ENCODE data around the gene GSK3B. TPM values are rescaled to one million over a fixed set of nuclear protein-coding genes. Genes with fewer than 3 reads are reported as not detected.

The GSK3B gene
- total RNA-seq, 1 experiment from 2014 or later: 50.0 TPM

GRCh38 chr3:120057626-120058025, 36.6 kb downstream of the GSK3B start:
- TF ChIP-seq CBX3 (IDR thresholded peaks at IDR 0.05; ENCODE audit: low read depth) (no peak), ELF1 (IDR thresholded peaks at IDR 0.05; ENCODE audit: borderline replicate concordance, low read depth) (no peak), MAX (IDR thresholded peaks at IDR 0.05) (no peak), POLR2AphosphoS5 (IDR thresholded peaks at IDR 0.05; ENCODE audit: low read depth, low read length) (no peak), ZBTB33 (IDR thresholded peaks at IDR 0.05; ENCODE audit: extremely low read depth, insufficient replicate concordance, low read length) (no peak), EZH2phosphoT487 (IDR thresholded peaks at IDR 0.05; ENCODE audit: borderline replicate concordance) (no peak), SRF (IDR thresholded peaks at IDR 0.05; ENCODE audit: low read depth) (no peak), CEBPB (IDR thresholded peaks at IDR 0.05; ENCODE audit: low read depth) (no peak), EZH2 (IDR thresholded peaks at IDR 0.05) (no peak), JUND (IDR thresholded peaks at IDR 0.05) (no peak), POLR2A (IDR thresholded peaks at IDR 0.05; ENCODE audit: borderline replicate concordance, extremely low read depth, insufficient read depth, insufficient read length) (no peak), SIN3A (IDR thresholded peaks at IDR 0.05; ENCODE audit: low read depth) (no peak), FOSL1 (IDR thresholded peaks at IDR 0.05; ENCODE audit: low read depth) (no peak), RAD21 (IDR thresholded peaks at IDR 0.05; ENCODE audit: low read depth) (no peak), YY1 (IDR thresholded peaks at IDR 0.05; ENCODE audit: extremely low read depth, insufficient replicate concordance, low read depth, low read length) (no peak), ZNF274 (IDR thresholded peaks at IDR 0.05; ENCODE audit: low read depth, low read length) (no peak), ATF3 (IDR thresholded peaks at IDR 0.05) (no peak), ZFX (IDR thresholded peaks at IDR 0.05) (no peak)
- no peak overlapping the region for H3K9ac ChIP-seq (ENCODE audit: low read length)
- intact Hi-C loops (cut with micrococcal nuclease): no loop called here
- no peaks in the 10 kb centered on the region for H3K9me2 ChIP-seq (ENCODE audit: insufficient read depth)
- no peak overlapping the region for H3K27ac ChIP-seq (ENCODE audit: low read depth, low read length)
- ChIA-PET CTCF (no interaction called here), POLR2A (no interaction called here), RAD21 (ENCODE audit: low non-redundant PET in 1 of 2, low total read pairs in 2 of 2, uncharacterized antibody in 2 of 2, unreplicated experiment in 2 of 2) (no interaction called here)
- no peaks in the 10 kb centered on the region for H3K27me3 ChIP-seq (ENCODE audit: insufficient read depth, low read length)
- no peak overlapping the region for H2AFZ ChIP-seq (ENCODE audit: low read depth, low read length, poor library complexity, severe bottlenecking)
- H3K36me3 ChIP-seq (ENCODE audit: control insufficient read depth in 1 of 2, insufficient read depth in 2 of 2, low read length in 2 of 2): no peaks in the 10 kb centered on the region
- peaks cover 98% of the 10 kb centered on the region for H3K79me2 ChIP-seq (ENCODE audit: insufficient read depth, low read length)
- H3K4me2 ChIP-seq (ENCODE audit: low read length): no peak overlapping the region
- no peaks in the 10 kb centered on the region for H3K9me3 ChIP-seq (ENCODE audit: control insufficient read depth in 1 of 2, insufficient read depth in 1 of 2, low read depth in 1 of 2, low read length in 2 of 2)
- no TSS peak for BruUV-seq (replicated peaks)
- DNase-seq (ENCODE audit: low read depth, low spot score) (no peak), ATAC-seq (no peak)
- peaks cover 4% of the 10 kb centered on the region; the same call in 1 of the 2 replicates for H4K20me1 ChIP-seq (ENCODE audit: insufficient read depth)
- no peaks in the 10 kb centered on the region for H3K4me1 ChIP-seq (ENCODE audit: control insufficient read depth in 1 of 2, insufficient read depth in 2 of 2, low read length in 2 of 2)
- no peak overlapping the region for H3K4me3 ChIP-seq (replicated peaks in 1 of 2; ENCODE audit: low read depth in 1 of 2, low read length in 2 of 2)

Data from HCT116 (cell line).